ENCODE measurements around the gene CC2D1A.
"Not testable (repeated sequence)": the region's sequence is repeated elsewhere in the genome, so short reads cannot be mapped to it uniquely, and the experiment has no call there.

CC2D1A gene

GRCh38 chr19:13906910-13907309 lies 909 bp downstream of the CC2D1A start:
- intact Hi-C loops (cut with micrococcal nuclease) = no loop called here
- peak overlapping the region; percentile 91 for H3K4me3 Mint-ChIP-seq
- no peaks in the 10 kb centered on the region for H3K27me3 Mint-ChIP-seq
- H3K9me3 Mint-ChIP-seq = no peaks in the 10 kb centered on the region
- peaks cover 33% of the 10 kb centered on the region for H3K36me3 Mint-ChIP-seq (ENCODE audit: low read depth)
- peak overlapping the region; percentile 85 for H3K27ac Mint-ChIP-seq
- H3K4me1 Mint-ChIP-seq (ENCODE audit: low read depth) = peaks cover 31% of the 10 kb centered on the region

DNA sequence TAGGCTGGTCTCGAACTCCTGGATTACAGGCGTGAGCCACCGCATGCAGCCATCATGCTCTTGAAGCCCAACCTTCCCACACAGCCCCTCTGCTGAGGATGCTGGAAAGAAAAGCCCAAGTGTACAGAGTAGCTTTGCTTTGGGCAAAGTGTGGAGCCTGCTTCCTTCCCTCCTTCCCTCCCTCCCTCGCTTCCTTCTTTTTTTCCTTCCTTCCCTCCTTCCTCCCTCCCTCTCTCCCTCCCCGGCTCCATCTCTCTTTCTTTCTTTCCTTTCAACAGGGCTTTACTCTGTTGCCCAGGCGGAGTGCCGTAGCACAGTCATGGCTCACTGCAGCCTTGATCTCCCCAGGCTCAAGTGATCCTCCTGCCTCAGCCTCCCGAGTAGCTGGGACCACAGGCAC lies 2.7 kb downstream of the CC2D1A start:
- H3K36me3 Mint-ChIP-seq (ENCODE audit: low read depth) = peaks cover 51% of the 10 kb centered on the region
- no peaks in the 10 kb centered on the region for H3K27me3 Mint-ChIP-seq
- no peaks in the 10 kb centered on the region for H3K9me3 Mint-ChIP-seq
- intact Hi-C loops (cut with micrococcal nuclease) = no loop called here
- no peak overlapping the region for H3K4me3 Mint-ChIP-seq
- no peak overlapping the region for H3K27ac Mint-ChIP-seq
- H3K4me1 Mint-ChIP-seq (ENCODE audit: low read depth) = peaks cover 31% of the 10 kb centered on the region

DNA sequence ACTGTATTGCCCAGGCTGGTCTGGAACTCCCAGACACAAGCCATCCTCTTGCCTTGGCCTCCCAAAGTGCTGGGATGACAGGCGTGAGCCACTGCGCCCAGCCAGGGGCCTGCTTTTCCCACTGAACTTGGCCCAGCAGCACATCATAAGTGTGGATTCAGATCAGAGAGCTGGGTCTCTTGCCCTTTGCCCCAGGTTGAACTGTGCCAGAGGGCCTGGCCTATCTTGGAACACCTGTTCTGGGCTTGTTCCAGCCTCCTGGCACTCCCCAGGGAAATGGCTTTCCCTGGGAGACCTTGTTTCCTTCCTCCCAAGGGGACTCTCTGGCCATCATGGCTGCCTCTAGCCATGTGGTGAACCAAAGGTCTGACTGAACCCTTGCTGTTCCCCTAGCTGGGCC lies 3.4 kb downstream of the CC2D1A start:
- H3K27me3 Mint-ChIP-seq = no peaks in the 10 kb centered on the region
- no peaks in the 10 kb centered on the region for H3K9me3 Mint-ChIP-seq
- intact Hi-C loops (cut with micrococcal nuclease) = no loop called here
- H3K27ac Mint-ChIP-seq = no peak overlapping the region
- H3K4me3 Mint-ChIP-seq = no peak overlapping the region
- H3K36me3 Mint-ChIP-seq (ENCODE audit: low read depth) = peaks cover 58% of the 10 kb centered on the region
- H3K4me1 Mint-ChIP-seq (ENCODE audit: low read depth) = peaks cover 31% of the 10 kb centered on the region

DNA sequence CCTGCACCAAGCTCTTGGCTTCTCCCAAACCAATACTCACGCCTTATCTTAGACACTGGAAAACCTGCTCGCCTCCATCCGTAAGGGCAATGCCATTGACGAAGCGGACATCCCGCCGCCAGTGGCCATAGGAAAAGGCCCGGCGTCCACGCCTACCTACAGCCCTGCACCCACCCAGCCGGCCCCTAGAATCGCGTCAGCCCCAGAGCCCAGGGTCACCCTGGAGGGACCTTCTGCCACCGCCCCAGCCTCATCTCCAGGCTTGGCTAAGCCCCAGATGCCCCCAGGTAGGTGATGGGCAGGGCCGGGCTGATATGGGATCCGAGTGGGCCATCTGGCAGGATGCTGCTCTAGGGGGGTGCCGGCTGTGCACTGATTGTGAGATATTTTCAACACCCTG lies 7.4 kb downstream of the CC2D1A start:
- Mint-ChIP-seq H3K9me3 (no peaks in the 10 kb centered on the region), H3K4me1 (ENCODE audit: low read depth) (peaks cover 12% of the 10 kb centered on the region), H3K27ac (no peak overlapping the region), H3K36me3 (ENCODE audit: low read depth) (peaks cover 77% of the 10 kb centered on the region), H3K4me3 (no peak overlapping the region), H3K27me3 (no peaks in the 10 kb centered on the region)
- intact Hi-C loops (cut with micrococcal nuclease) = no loop called here

DNA sequence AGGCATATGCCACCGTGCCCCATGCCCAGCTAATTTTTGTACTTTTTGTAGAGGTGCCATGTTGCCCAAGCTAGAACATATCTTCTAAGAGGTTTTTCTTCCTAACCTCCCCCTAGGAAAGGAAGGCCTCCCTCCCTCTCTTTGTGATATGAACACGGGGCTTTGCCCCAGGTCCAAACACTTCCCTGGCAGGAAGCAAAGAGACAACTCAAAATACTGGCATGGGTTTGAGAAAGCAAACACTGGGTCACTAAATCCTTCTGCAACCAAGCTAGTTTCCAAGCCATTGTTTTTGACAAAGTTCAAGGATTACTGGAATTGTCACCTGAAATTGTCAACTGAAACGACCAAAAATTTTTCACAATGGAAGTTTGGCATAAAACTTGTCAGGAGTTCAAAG lies 8.8 kb downstream of the CC2D1A start:
- no peaks in the 10 kb centered on the region for H3K9me3 Mint-ChIP-seq
- no peak overlapping the region for H3K27ac Mint-ChIP-seq
- H3K4me1 Mint-ChIP-seq (ENCODE audit: low read depth) = peaks cover 2% of the 10 kb centered on the region
- no peaks in the 10 kb centered on the region for H3K27me3 Mint-ChIP-seq
- H3K36me3 Mint-ChIP-seq (ENCODE audit: low read depth) = peaks cover 86% of the 10 kb centered on the region
- H3K4me3 Mint-ChIP-seq = no peak overlapping the region
- intact Hi-C loops (cut with micrococcal nuclease) = no loop called here

DNA sequence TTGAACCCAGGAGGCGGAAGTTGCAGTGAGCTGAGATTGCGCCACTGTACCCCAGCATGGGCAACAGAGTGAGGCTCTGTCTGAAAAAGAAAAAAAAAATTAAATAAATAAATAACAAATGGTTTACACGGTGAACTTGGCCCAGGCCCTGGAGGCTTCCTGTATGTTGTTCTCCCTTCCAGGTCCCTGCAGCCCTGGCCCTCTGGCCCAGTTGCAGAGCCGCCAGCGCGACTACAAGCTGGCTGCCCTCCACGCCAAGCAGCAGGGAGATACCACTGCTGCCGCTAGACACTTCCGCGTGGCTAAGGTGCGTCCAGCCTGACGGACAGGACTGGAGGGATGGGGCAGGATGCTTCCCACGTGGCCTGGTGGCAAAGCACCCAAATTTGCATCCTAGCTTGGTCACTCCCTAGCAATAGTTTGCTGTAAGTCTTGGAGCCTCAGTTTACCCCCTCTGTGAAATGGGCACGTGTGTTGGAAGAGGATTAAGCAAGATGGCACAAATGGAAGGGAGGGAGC lies 11.9 kb downstream of the CC2D1A start:
- Mint-ChIP-seq H3K9me3 (no peaks in the 10 kb centered on the region), H3K36me3 (ENCODE audit: low read depth) (peaks cover 86% of the 10 kb centered on the region)
- intact Hi-C loops (cut with micrococcal nuclease) = no loop called here

GRCh38 chr19:13918726-13919411 lies 12.9 kb downstream of the CC2D1A start:
- no peak overlapping the region for H3K4me3 Mint-ChIP-seq
- no peak overlapping the region for H3K27ac Mint-ChIP-seq
- H3K4me1 Mint-ChIP-seq (ENCODE audit: low read depth) = no peaks in the 10 kb centered on the region
- H3K27me3 Mint-ChIP-seq = no peaks in the 10 kb centered on the region
- intact Hi-C loops (cut with micrococcal nuclease) = no loop called here
- H3K9me3 Mint-ChIP-seq = no peaks in the 10 kb centered on the region
- H3K36me3 Mint-ChIP-seq (ENCODE audit: low read depth) = peaks cover 86% of the 10 kb centered on the region

More for the DNA sequence above, 11.9 kb downstream of the CC2D1A start:
- Mint-ChIP-seq H3K4me3 (no peak overlapping the region), H3K27me3 (no peaks in the 10 kb centered on the region), H3K27ac (no peak overlapping the region), H3K4me1 (ENCODE audit: low read depth) (no peaks in the 10 kb centered on the region)

GRCh38 chr19:13920524-13920923 lies 14.5 kb downstream of the CC2D1A start:
- intact Hi-C loops (cut with micrococcal nuclease) = no loop called here
- Mint-ChIP-seq H3K4me1 (ENCODE audit: low read depth) (no peaks in the 10 kb centered on the region), H3K36me3 (ENCODE audit: low read depth) (peaks cover 86% of the 10 kb centered on the region), H3K27me3 (no peaks in the 10 kb centered on the region), H3K27ac (no peak overlapping the region), H3K9me3 (no peaks in the 10 kb centered on the region), H3K4me3 (no peak overlapping the region)

GRCh38 chr19:13920940-13921747 lies 15.1 kb downstream of the CC2D1A start:
- H3K4me1 Mint-ChIP-seq (ENCODE audit: low read depth) = peaks cover 3% of the 10 kb centered on the region
- no peak overlapping the region for H3K27ac Mint-ChIP-seq

DNA sequence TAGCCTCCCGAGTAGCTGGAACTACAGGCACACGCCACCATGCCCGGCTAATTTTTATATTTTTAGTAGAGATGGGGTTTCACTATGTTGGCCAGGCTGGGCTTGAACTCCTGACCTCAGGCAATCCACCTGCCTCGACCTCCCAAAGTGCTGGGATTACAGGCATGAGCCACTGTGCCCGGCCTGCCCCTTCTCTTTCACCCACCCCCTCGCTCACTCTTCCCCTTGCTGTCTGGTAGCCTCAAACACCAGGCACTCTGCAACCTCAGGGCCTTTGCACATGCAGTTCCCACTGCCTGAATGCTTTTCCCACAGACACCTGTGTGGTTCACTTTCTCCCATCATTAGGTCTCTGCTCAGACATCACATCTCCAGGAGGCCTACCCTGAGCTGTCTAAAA lies 16.1 kb downstream of the CC2D1A start:
- peaks cover 12% of the 10 kb centered on the region for H3K4me1 Mint-ChIP-seq (ENCODE audit: low read depth)
- H3K4me3 Mint-ChIP-seq; H3K27me3 Mint-ChIP-seq; H3K27ac Mint-ChIP-seq; intact Hi-C loops (cut with micrococcal nuclease); H3K9me3 Mint-ChIP-seq: not testable (repeated sequence)
- H3K36me3 Mint-ChIP-seq (ENCODE audit: low read depth) = peaks cover 94% of the 10 kb centered on the region

More at GRCh38 chr19:13920940-13921747, 15.1 kb downstream of the CC2D1A start:
- H3K4me3 Mint-ChIP-seq = no peak overlapping the region
- H3K36me3 Mint-ChIP-seq (ENCODE audit: low read depth) = peaks cover 86% of the 10 kb centered on the region
- H3K27me3 Mint-ChIP-seq = peaks cover 2% of the 10 kb centered on the region
- no peaks in the 10 kb centered on the region for H3K9me3 Mint-ChIP-seq
- intact Hi-C loops (cut with micrococcal nuclease) = no loop called here

DNA sequence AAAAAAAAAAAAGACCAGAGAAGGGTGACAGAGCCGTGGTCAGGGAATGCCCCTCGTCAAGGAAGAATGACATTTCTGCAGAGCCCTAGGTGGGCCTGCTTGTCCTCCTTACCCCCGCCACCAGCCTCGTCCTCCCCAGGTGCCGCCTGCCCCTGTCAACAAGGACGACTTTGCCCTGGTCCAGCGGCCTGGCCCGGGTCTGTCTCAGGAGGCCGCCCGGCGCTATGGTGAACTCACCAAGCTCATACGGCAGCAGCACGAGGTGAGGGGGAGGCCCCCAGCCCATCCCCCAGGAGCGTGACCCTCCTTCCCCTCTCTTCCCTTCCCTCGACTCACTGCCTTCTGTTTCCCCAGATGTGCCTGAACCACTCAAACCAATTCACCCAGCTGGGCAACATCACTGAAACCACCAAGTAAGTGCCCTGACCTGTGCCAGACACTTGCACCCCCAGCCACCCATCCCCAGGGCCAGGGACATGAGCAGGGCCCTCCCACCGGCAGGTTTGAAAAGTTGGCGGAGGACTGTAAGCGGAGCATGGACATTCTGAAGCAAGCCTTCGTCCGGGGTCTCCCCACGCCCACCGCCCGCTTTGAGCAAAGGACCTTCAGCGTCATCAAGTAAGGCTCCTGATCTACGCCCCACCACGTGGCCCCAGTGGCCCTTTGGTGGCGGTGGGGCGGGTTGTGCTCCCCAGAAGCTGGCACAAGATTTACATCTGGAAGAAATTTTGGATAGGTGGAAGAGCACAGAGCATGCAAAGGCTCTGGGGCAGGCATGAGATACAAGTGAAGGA lies 17.4 kb downstream of the CC2D1A start:
- H3K27ac Mint-ChIP-seq = no peak overlapping the region
- no peaks in the 10 kb centered on the region for H3K9me3 Mint-ChIP-seq
- peaks cover 100% of the 10 kb centered on the region for H3K36me3 Mint-ChIP-seq (ENCODE audit: low read depth)
- peaks cover 17% of the 10 kb centered on the region for H3K4me1 Mint-ChIP-seq (ENCODE audit: low read depth)
- H3K4me3 Mint-ChIP-seq = no peak overlapping the region
- intact Hi-C loops (cut with micrococcal nuclease) = no loop called here
- peaks cover 2% of the 10 kb centered on the region for H3K27me3 Mint-ChIP-seq

GRCh38 chr19:13926010-13926409 lies 20.0 kb downstream of the CC2D1A start:
- Mint-ChIP-seq H3K4me1 (ENCODE audit: low read depth) (peaks cover 17% of the 10 kb centered on the region), H3K4me3 (no peak overlapping the region), H3K36me3 (ENCODE audit: low read depth) (peaks cover 96% of the 10 kb centered on the region), H3K27ac (peak overlapping the region; percentile 46), H3K9me3 (no peaks in the 10 kb centered on the region), H3K27me3 (peaks cover 2% of the 10 kb centered on the region)
- intact Hi-C loops (cut with micrococcal nuclease) = no loop called here

DNA sequence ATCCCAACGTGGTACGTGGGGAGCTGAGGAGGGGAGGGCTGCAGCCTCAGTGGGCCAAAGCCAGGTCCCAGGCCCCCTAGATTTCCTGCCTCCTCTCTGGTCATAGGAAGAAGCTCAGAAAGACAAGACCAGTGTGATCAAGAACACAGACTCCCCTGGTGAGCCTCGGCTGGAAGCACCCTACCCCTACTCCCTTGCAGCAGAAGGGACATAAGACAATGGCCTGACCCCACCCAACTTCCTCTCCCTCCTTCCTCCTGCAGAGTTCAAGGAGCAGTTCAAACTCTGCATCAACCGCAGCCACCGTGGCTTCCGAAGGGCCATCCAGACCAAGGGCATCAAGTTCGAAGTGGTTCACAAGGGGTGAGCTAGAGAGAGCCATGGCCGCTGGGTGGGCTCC lies 20.7 kb downstream of the CC2D1A start:
- Mint-ChIP-seq H3K4me3 (no peak overlapping the region), H3K9me3 (no peaks in the 10 kb centered on the region), H3K4me1 (ENCODE audit: low read depth) (peaks cover 17% of the 10 kb centered on the region), H3K27ac (peak overlapping the region; percentile 46), H3K27me3 (peaks cover 2% of the 10 kb centered on the region), H3K36me3 (ENCODE audit: low read depth) (peaks cover 96% of the 10 kb centered on the region)
- intact Hi-C loops (cut with micrococcal nuclease) = no loop called here

DNA sequence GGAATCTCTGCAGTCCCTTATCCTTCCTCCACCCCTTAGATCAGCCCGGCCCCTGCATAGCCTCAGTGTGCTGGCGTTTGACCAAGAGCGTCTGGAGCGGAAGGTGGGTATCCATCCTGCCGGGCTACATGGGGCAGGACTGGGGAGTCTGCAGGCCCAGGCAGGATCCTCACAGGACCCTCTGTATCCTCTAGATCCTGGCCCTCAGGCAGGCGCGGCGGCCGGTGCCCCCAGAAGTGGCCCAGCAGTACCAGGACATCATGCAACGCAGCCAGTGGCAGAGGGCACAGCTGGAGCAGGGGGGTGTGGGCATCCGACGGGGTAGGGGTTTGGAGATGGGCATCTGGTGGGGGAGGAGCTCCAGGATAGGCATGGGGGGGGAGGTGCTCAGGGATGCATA lies 23.3 kb downstream of the CC2D1A start:
- intact Hi-C loops (cut with micrococcal nuclease) = no loop called here
- Mint-ChIP-seq H3K27ac (no peak overlapping the region), H3K36me3 (ENCODE audit: low read depth) (peaks cover 76% of the 10 kb centered on the region), H3K4me1 (ENCODE audit: low read depth) (peaks cover 17% of the 10 kb centered on the region), H3K9me3 (no peaks in the 10 kb centered on the region), H3K4me3 (no peak overlapping the region), H3K27me3 (peaks cover 9% of the 10 kb centered on the region)

All from dendritic cell treated with granulocyte-macrophage colony-stimulating factor and Interleukin-4, amounts not matched to agents 40 ng/mL and 50 ng/mL, for 4 days (primary cell).